ENCODE measurements around the gene SIM1.

SIM1 gene

DNA sequence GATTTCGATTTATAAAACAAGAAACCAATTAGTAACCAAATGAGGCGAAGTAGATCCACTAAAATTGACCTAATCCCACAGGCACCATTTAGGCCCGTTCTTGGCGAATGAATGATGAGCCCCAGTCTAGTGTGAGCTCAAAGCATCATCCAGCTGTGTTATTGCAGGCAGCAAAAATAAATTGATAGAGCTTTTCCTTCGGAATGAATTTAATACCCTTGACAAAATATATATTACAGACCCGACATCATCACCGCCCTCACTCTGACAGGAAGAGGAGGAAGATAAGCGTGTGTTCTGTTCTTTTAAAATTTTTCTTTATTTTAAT is 7.8 kb downstream of the SIM1 start:
- H3K9me3 ChIP-seq (ENCODE audit: low read length) = peaks cover 4% of the 10 kb centered on the region; the same call in 1 of the 2 replicates
- H3F3A ChIP-seq (ENCODE audit: insufficient read depth, low read length) = no peaks in the 10 kb centered on the region
- H3K36me3 ChIP-seq (ENCODE audit: insufficient read depth, low read length) = no peaks in the 10 kb centered on the region
- no peaks in the 10 kb centered on the region for H4K20me1 ChIP-seq (ENCODE audit: insufficient read depth, low read length)
- no peak overlapping the region for H3K4me2 ChIP-seq (ENCODE audit: low read length)
- no peak overlapping the region for H3K9ac ChIP-seq (ENCODE audit: low read length)
- H3K4me1 ChIP-seq (ENCODE audit: insufficient read depth, low read length, severe bottlenecking) = peaks cover 2% of the 10 kb centered on the region
- no peaks in the 10 kb centered on the region for H3K79me2 ChIP-seq (ENCODE audit: insufficient read depth, low read length)
- H3K27me3 ChIP-seq (ENCODE audit: insufficient read depth, low read length) = no peaks in the 10 kb centered on the region
- no peaks in the 10 kb centered on the region for H3K9me2 ChIP-seq (ENCODE audit: low read depth, low read length)
- no peak overlapping the region for H3K4me3 ChIP-seq (ENCODE audit: low read depth, low read length, poor library complexity, severe bottlenecking)
- H3K27ac ChIP-seq (ENCODE audit: low read depth, low read length, poor library complexity, severe bottlenecking) = no peak overlapping the region
- TF ChIP-seq, protein P1, sequence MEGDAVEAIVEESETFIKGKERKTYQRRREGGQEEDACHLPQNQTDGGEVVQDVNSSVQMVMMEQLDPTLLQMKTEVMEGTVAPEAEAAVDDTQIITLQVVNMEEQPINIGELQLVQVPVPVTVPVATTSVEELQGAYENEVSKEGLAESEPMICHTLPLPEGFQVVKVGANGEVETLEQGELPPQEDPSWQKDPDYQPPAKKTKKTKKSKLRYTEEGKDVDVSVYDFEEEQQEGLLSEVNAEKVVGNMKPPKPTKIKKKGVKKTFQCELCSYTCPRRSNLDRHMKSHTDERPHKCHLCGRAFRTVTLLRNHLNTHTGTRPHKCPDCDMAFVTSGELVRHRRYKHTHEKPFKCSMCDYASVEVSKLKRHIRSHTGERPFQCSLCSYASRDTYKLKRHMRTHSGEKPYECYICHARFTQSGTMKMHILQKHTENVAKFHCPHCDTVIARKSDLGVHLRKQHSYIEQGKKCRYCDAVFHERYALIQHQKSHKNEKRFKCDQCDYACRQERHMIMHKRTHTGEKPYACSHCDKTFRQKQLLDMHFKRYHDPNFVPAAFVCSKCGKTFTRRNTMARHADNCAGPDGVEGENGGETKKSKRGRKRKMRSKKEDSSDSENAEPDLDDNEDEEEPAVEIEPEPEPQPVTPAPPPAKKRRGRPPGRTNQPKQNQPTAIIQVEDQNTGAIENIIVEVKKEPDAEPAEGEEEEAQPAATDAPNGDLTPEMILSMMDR (IDR thresholded peaks at IDR 0.05; ENCODE audit: low read length) = no peak
- no peak for TF ChIP-seq EZH2 (IDR thresholded peaks at IDR 0.05; ENCODE audit: borderline replicate concordance, low read length)
- H2AFZ ChIP-seq (ENCODE audit: low read length) = no peak overlapping the region

DNA sequence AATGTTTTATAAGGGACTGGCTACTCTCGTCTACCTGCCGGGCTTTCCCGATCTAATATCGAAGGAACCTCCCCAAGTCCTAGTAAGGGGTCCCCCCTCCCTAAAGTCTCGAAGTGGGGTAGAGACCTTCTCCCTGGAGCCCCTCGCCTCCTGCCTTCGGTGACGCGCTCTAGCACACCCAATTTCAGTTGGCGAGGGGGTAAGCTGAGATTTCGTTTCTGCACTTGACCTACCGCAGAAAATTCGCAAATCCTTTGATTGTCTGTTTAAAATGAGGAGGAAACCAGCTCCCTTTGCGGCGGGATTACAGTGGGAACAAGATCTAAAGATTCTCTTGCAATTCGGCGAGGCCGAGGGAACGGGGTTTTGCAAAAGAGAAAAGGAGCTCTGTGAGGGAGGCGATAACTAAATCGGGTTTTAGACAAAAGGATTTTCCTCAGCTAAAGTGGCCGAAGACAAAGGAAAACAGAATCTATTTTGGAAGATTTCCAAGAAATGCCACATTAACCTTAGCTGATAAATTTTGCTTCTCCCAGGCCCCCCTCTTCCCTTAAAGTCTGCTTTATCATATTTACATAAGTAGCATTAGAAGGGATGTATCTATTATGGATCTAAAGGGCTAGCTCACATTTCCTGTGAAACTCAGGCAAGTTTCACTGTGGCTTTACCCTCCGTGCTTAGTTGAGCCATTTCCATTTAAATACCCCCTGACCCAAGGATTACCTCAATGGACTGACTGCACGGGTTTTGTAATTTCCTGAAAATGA is 8.4 kb downstream of the SIM1 start:
- Histone ChIP-seq H3K9ac (ENCODE audit: low read length) (no peak overlapping the region), H3K27ac (ENCODE audit: low read depth, low read length, poor library complexity, severe bottlenecking) (no peak overlapping the region), H3F3A (ENCODE audit: insufficient read depth, low read length) (no peaks in the 10 kb centered on the region), H3K36me3 (ENCODE audit: insufficient read depth, low read length) (no peaks in the 10 kb centered on the region), H4K20me1 (ENCODE audit: insufficient read depth, low read length) (no peaks in the 10 kb centered on the region), H3K9me2 (ENCODE audit: low read depth, low read length) (no peaks in the 10 kb centered on the region), H3K9me3 (ENCODE audit: low read length) (peaks cover 4% of the 10 kb centered on the region; the same call in 1 of the 2 replicates), H3K79me2 (ENCODE audit: insufficient read depth, low read length) (no peaks in the 10 kb centered on the region), H3K27me3 (ENCODE audit: insufficient read depth, low read length) (no peaks in the 10 kb centered on the region), H3K4me2 (ENCODE audit: low read length) (no peak overlapping the region), H2AFZ (ENCODE audit: low read length) (no peak overlapping the region), H3K4me1 (ENCODE audit: insufficient read depth, low read length, severe bottlenecking) (no peaks in the 10 kb centered on the region), H3K4me3 (ENCODE audit: low read depth, low read length, poor library complexity, severe bottlenecking) (no peak overlapping the region)
- TF ChIP-seq, protein P1 (IDR thresholded peaks at IDR 0.05; ENCODE audit: low read length) = no peak
- TF ChIP-seq EZH2 (IDR thresholded peaks at IDR 0.05; ENCODE audit: borderline replicate concordance, low read length) = no peak

DNA sequence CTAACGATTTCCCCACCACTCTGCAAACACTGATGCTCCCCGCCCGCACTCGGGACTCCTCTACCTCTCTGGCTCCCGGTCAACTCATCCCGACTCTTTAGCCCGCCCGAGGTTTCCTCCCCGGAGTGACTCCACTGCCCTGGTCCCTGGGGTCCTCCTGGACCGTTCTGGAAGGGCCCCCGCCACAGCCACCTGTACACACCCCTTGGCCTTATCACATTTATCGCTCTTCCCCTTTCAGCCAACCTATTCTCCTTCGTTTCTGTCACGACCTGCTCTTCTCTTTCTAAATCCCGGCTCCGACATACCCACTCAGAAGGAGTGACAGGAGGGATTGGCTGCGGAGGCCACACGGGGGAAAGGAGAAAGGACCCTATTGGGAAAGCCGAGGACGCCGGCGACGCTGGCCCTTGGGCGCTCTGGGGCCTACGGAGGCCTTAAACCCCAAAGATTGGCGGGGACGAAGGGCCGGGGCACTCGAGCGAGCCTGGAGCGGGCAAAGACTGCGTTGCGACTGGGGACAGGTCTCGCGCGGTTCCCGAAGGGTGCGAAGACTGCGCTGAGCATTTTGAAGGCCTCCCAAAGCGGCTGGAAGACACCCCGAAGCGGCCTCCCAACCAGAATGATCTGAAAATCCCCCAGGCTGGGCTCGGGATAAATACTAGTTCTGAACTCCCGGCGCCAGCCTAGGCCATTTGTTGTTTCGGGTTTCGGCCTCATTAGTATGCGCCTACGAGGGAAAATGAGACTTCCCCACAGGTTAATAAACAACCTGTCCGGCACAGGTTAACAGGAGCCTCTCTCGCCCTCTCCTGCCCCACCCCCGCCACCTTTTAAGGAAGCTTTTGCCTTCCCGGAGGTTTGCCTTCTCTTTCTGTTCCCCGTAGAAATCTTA is 9.2 kb downstream of the SIM1 start:
- H3K9ac ChIP-seq (ENCODE audit: low read length) = no peak overlapping the region
- no peaks in the 10 kb centered on the region for H3K27me3 ChIP-seq (ENCODE audit: insufficient read depth, low read length)
- no peaks in the 10 kb centered on the region for H3K9me2 ChIP-seq (ENCODE audit: low read depth, low read length)
- H3F3A ChIP-seq (ENCODE audit: insufficient read depth, low read length) = no peaks in the 10 kb centered on the region
- no peak overlapping the region for H2AFZ ChIP-seq (ENCODE audit: low read length)
- no peaks in the 10 kb centered on the region for H3K79me2 ChIP-seq (ENCODE audit: insufficient read depth, low read length)
- no peak overlapping the region for H3K27ac ChIP-seq (ENCODE audit: low read depth, low read length, poor library complexity, severe bottlenecking)
- no peaks in the 10 kb centered on the region for H4K20me1 ChIP-seq (ENCODE audit: insufficient read depth, low read length)
- H3K4me1 ChIP-seq (ENCODE audit: insufficient read depth, low read length, severe bottlenecking) = no peaks in the 10 kb centered on the region
- no peak overlapping the region for H3K4me3 ChIP-seq (ENCODE audit: low read depth, low read length, poor library complexity, severe bottlenecking)
- TF ChIP-seq, protein P1 (IDR thresholded peaks at IDR 0.05; ENCODE audit: low read length) = no peak
- no peak for TF ChIP-seq EZH2 (IDR thresholded peaks at IDR 0.05; ENCODE audit: borderline replicate concordance, low read length)
- H3K36me3 ChIP-seq (ENCODE audit: insufficient read depth, low read length) = no peaks in the 10 kb centered on the region
- H3K9me3 ChIP-seq (ENCODE audit: low read length) = peaks cover 4% of the 10 kb centered on the region; the same call in 1 of the 2 replicates
- H3K4me2 ChIP-seq (ENCODE audit: low read length) = no peak overlapping the region

Data from OCI-LY1 (cell line).